Hepatocyte (in vitro differentiated cells): ENCODE measurements around the gene ITPA. TPM values are rescaled to one million over a fixed set of nuclear protein-coding genes. Genes with fewer than 3 reads are reported as not detected.

Experiments
- DNase-seq: peaks from one replicate; pipeline ENCODE4 v3.0.0-alpha.2; 2016; ENCODE audit warnings: low spot score
- H2AFZ ChIP-seq: fragments of 200-600 bp; sonication (generic); 2 replicates; pipeline ENCODE4 v1.6.0; 2016; ENCODE audit warnings: antibody characterized with exemption, mild to moderate bottlenecking
- H3K27ac ChIP-seq: fragments of 200-600 bp; sonication (generic); 2 replicates; pipeline ENCODE4 v1.5.1; 2016; ENCODE audit warnings: mild to moderate bottlenecking
- H3K27me3 ChIP-seq: fragments of 200-600 bp; sonication (generic); 2 replicates; pipeline ENCODE4 v1.6.1; 2016
- H3K36me3 ChIP-seq: fragments of 200-600 bp; sonication (generic); replicated peaks from 2 replicates; pipeline ENCODE4 v1.5.1; 2016; ENCODE audit warnings: low read depth; ENCODE audit not compliant: insufficient read depth
- H3K4me1 ChIP-seq: fragments of 200-600 bp; sonication (generic); 2 replicates; pipeline ENCODE4 v1.5.1; 2016; ENCODE audit warnings: mild to moderate bottlenecking, moderate library complexity; ENCODE audit not compliant: insufficient read depth
- H3K4me2 ChIP-seq: fragments of 200-600 bp; sonication (generic); 2 replicates; pipeline ENCODE4 v1.6.0; 2016
- H3K4me3 ChIP-seq: fragments of 200-600 bp; sonication (generic); 2 replicates; pipeline ENCODE4 v1.5.1; 2016; ENCODE audit warnings: mild to moderate bottlenecking
- H3K79me2 ChIP-seq: fragments of 200-600 bp; sonication (generic); 2 replicates; pipeline ENCODE4 v1.6.0; 2017; ENCODE audit warnings: mild to moderate bottlenecking
- H3K9me2 ChIP-seq: fragments of 200-600 bp; sonication (generic); replicated peaks from 2 replicates; pipeline ENCODE4 v1.6.0; 2017; ENCODE audit warnings: mild to moderate bottlenecking; ENCODE audit not compliant: insufficient read depth
- H3K9me3 ChIP-seq: fragments of 200-600 bp; sonication (generic); 2 replicates; pipeline ENCODE4 v1.5.1; 2016; ENCODE audit warnings: low read depth, mild to moderate bottlenecking
- H4K20me1 ChIP-seq: fragments of 200-600 bp; sonication (generic); 2 replicates; pipeline ENCODE4 v1.6.0; 2016; ENCODE audit warnings: mild to moderate bottlenecking; ENCODE audit not compliant: insufficient read depth, poor library complexity, severe bottlenecking
- CTCF ChIP-seq: fragments of 200-600 bp; sonication (generic); IDR thresholded peaks from 2 replicates; pipeline ENCODE4 v1.5.1; 2016; ENCODE audit warnings: antibody characterized with exemption, mild to moderate bottlenecking; ENCODE audit not compliant: poor library complexity
- EZH2 ChIP-seq: fragments of 200-600 bp; sonication (generic); IDR thresholded peaks from 2 replicates; pipeline ENCODE4 v1.6.1; 2016; ENCODE audit warnings: antibody characterized with exemption, mild to moderate bottlenecking, borderline replicate concordance
- EZH2phosphoT487 ChIP-seq: fragments of 200-600 bp; sonication (generic); IDR thresholded peaks from one replicate; pipeline ENCODE4 v1.6.1; 2018; ENCODE audit warnings: antibody characterized with exemption, mild to moderate bottlenecking, low read depth, moderate library complexity; ENCODE audit not compliant: unreplicated experiment, severe bottlenecking
- WGBS: methylation state at CpG from one replicate; pipeline ENCODE4 v1.1.6; 2016; ENCODE audit warnings: low lambda C conversion rate; ENCODE audit errors: missing lambda C conversion rate; 5-methylcytosine and 5-hydroxymethylcytosine counted together
- polyA plus RNA-seq: library from polyadenylated mRNA; unstranded; fragments of >200 nt; fragmentation: Nextera tagmentation; extraction: Ambion mirVana; gene quantifications from 2 replicates; pipeline ENCODE4 v1.2.1, GENCODE V29; 2016
- total RNA-seq: library from RNA; depleted of rRNA; stranded (reverse); fragments of >200 nt; gene quantifications from 2 replicates; pipeline ENCODE4 v1.2.3, GENCODE V29; 2014

The ITPA gene
- total and polyA plus RNA-seq, 2 experiments from 2014 or later, result 33.5 to 48.2 TPM

GRCh38 chr20:3248167-3248992, 39.1 kb downstream of the ITPA start:
- Histone ChIP-seq H3K36me3 (no peaks in the 10 kb centered on the region), H3K4me1 (peaks cover 8% of the 10 kb centered on the region), H3K9me3 (no peaks in the 10 kb centered on the region), H2AFZ (no peak overlapping the region), H3K27me3 (peaks cover 34% of the 10 kb centered on the region), H3K4me2 (peak overlapping the region; percentile 70), H3K4me3 (no peak overlapping the region), H3K9me2 (no peaks in the 10 kb centered on the region), H3K79me2 (no peaks in the 10 kb centered on the region), H4K20me1 (no peaks in the 10 kb centered on the region), H3K27ac (no peak overlapping the region)
- TF ChIP-seq EZH2 (no peak), CTCF (no peak), EZH2phosphoT487 (no peak)
- WGBS, result 15% methylated on average over 42 of the region's 53 CpGs
- DNase-seq, result peak; percentile 39

- TF ChIP-seq CTCF, result no peak
- Histone ChIP-seq H4K20me1 (no peaks in the 10 kb centered on the region), H3K4me3 (no peak overlapping the region), H3K4me2 (peak overlapping the region; percentile 70), H3K9me2 (no peaks in the 10 kb centered on the region), H3K4me1 (peaks cover 8% of the 10 kb centered on the region), H3K27me3 (peaks cover 34% of the 10 kb centered on the region), H2AFZ (no peak overlapping the region), H3K27ac (no peak overlapping the region), H3K79me2 (no peaks in the 10 kb centered on the region), H3K9me3 (no peaks in the 10 kb centered on the region), H3K36me3 (no peaks in the 10 kb centered on the region)
- DNase-seq, result no peak
- WGBS, result 28% methylated on average over 18 of the region's 18 CpGs
Measured at GRCh38 chr20:3248993-3249347, 39.7 kb downstream of the ITPA start.

GRCh38 chr20:3250091-3250504, 40.8 kb downstream of the ITPA start:
- no peak for DNase-seq
- H3K9me3 ChIP-seq, result no peaks in the 10 kb centered on the region
- WGBS, result 44% methylated on average over 10 of the region's 10 CpGs
- H3K9me2 ChIP-seq, result no peaks in the 10 kb centered on the region
- no peak for TF ChIP-seq EZH2phosphoT487
- TF ChIP-seq CTCF, result peak; percentile 35
- no peak overlapping the region for H3K4me3 ChIP-seq
- no peaks in the 10 kb centered on the region for H3K36me3 ChIP-seq
- no peaks in the 10 kb centered on the region for H4K20me1 ChIP-seq
- peaks cover 8% of the 10 kb centered on the region for H3K4me1 ChIP-seq
- no peaks in the 10 kb centered on the region for H3K79me2 ChIP-seq
- no peak overlapping the region for H3K4me2 ChIP-seq
- no peak overlapping the region for H2AFZ ChIP-seq
- peaks cover 34% of the 10 kb centered on the region for H3K27me3 ChIP-seq
- H3K27ac ChIP-seq, result no peak overlapping the region
